PC-3 (cell line): ENCODE measurements around the gene MANBA. TPM values are rescaled to one million over a fixed set of nuclear protein-coding genes. Genes with fewer than 3 reads are reported as not detected.

ENCODE experiments used
- ATAC-seq: fragments of 200-7000 bp; cut with Tn5 transposase; 2 replicates; pipeline ENCODE4 v1.9.1; 2020; ENCODE audit warnings: mild to moderate bottlenecking, moderate library complexity
- BruUV-seq: library from RNA; stranded (reverse); fragments of 400-500 nt; replicated peaks from 2 replicates; lab custom pipeline; 2021; lab: Mats Ljungman, UMichigan
- CTCF ChIA-PET: fragments of 300-600 bp; sonication (Branson Sonifier 250); formaldehyde crosslinking; loops from one replicate; lab custom pipeline; 2022; ENCODE audit warnings: antibody characterized with exemption; lab: Charles Lee
- POLR2A ChIA-PET: fragments of 300-600 bp; sonication (Branson Sonifier 250); formaldehyde crosslinking; loops from one replicate; lab custom pipeline; 2022; ENCODE audit warnings: antibody characterized with exemption; ENCODE audit not compliant: unreplicated experiment; lab: Charles Lee
- DNase-seq: peaks from one replicate; pipeline ENCODE4 v3.0.0-alpha.2; 2015
- H2AFZ ChIP-seq: fragments of 300-600 bp; sonication (generic); 2 replicates; pipeline ENCODE4 v1.6.0; 2016; ENCODE audit warnings: antibody characterized with exemption, low read length
- H3F3A ChIP-seq: fragments of 300-600 bp; sonication (generic); one replicate; pipeline ENCODE4 v1.6.0; 2017; ENCODE audit warnings: antibody characterized with exemption, low read length, control low read depth, mild to moderate bottlenecking; ENCODE audit not compliant: unreplicated experiment
- H3K27ac ChIP-seq: fragments of 300-600 bp; sonication (generic); 2 replicates; pipeline ENCODE4 v1.5.1; 2016; ENCODE audit warnings: mild to moderate bottlenecking, low read length
- H3K27me3 ChIP-seq: fragments of 300-600 bp; sonication (generic); 2 replicates; pipeline ENCODE4 v1.6.1; 2016; ENCODE audit warnings: low read length, mixed read lengths
- H3K36me3 ChIP-seq: fragments of 300-600 bp; sonication (generic); 2 replicates; pipeline ENCODE4 v1.6.1; 2016; ENCODE audit warnings: low read depth, mixed run types, low read length, mixed read lengths
- H3K4me1 ChIP-seq: fragments of 300-600 bp; sonication (generic); 2 replicates; pipeline ENCODE4 v1.5.1; 2016; ENCODE audit warnings: low read length; ENCODE audit not compliant: insufficient read depth
- H3K4me2 ChIP-seq: fragments of 300-600 bp; sonication (generic); 2 replicates; pipeline ENCODE4 v1.6.0; 2016; ENCODE audit warnings: low read length
- H3K4me3 ChIP-seq: fragments of 300-600 bp; sonication (generic); 2 replicates; pipeline ENCODE4 v1.5.1; 2016; ENCODE audit warnings: mild to moderate bottlenecking, low read length, mixed read lengths
- H3K79me2 ChIP-seq: fragments of 300-600 bp; sonication (generic); 2 replicates; pipeline ENCODE4 v1.6.1; 2017; ENCODE audit warnings: low read length, mixed read lengths
- H3K9ac ChIP-seq: fragments of 300-600 bp; sonication (generic); 2 replicates; pipeline ENCODE4 v1.6.0; 2016; ENCODE audit warnings: mild to moderate bottlenecking, low read length
- H3K9me2 ChIP-seq: fragments of 300-600 bp; sonication (generic); replicated peaks from 2 replicates; pipeline ENCODE4 v1.6.1; 2016; ENCODE audit warnings: mixed run types, low read length, mixed read lengths
- H3K9me3 ChIP-seq: fragments of 300-600 bp; sonication (generic); 2 replicates; pipeline ENCODE4 v1.6.1; 2016; ENCODE audit warnings: low read length, mixed read lengths
- H4K20me1 ChIP-seq: fragments of 300-600 bp; sonication (generic); 2 replicates; pipeline ENCODE4 v1.6.1; 2016; ENCODE audit warnings: low read length, mixed read lengths
- CTCF ChIP-seq: fragments of 300-600 bp; sonication (generic); conservative IDR thresholded peaks from 2 replicates; pipeline ENCODE4 v1.5.1; 2017; ENCODE audit warnings: antibody characterized with exemption, low read depth, mild to moderate bottlenecking, low read length
- EZH2 ChIP-seq: fragments of 300-600 bp; sonication (generic); IDR thresholded peaks from one replicate; pipeline ENCODE4 v1.6.1; 2017; ENCODE audit warnings: antibody characterized with exemption, mild to moderate bottlenecking, low read length; ENCODE audit not compliant: unreplicated experiment
- EZH2phosphoT487 ChIP-seq: fragments of 300-600 bp; sonication (generic); IDR thresholded peaks from 2 replicates; pipeline ENCODE4 v1.6.1; 2018; ENCODE audit warnings: mild to moderate bottlenecking, antibody characterized with exemption, low read length, borderline replicate concordance
- intact Hi-C: fragments of 100-400 bp; cut with micrococcal nuclease; formaldehyde crosslinking; loops from 2 replicates; pipeline ENCODE4 v1.9.0; 2023
- total RNA-seq: library from RNA; depleted of rRNA; stranded (reverse); fragments of >200 nt; gene quantifications from 2 replicates; pipeline ENCODE4 v1.2.3, GENCODE V29; 2014; rRNA removed

Gene MANBA
- total RNA-seq, 1 experiment from 2014 or later, result 20.9 TPM

- ChIA-PET CTCF (no interaction called here), POLR2A (no interaction called here)
- BruUV-seq, result no TSS peak
- Histone ChIP-seq H3K36me3 (peaks cover 23% of the 10 kb centered on the region; the same call in 1 of the 2 replicates), H2AFZ (no peak overlapping the region), H3K4me1 (peaks cover 17% of the 10 kb centered on the region), H3K79me2 (no peaks in the 10 kb centered on the region), H3K27ac (no peak overlapping the region), H3K9me3 (no peaks in the 10 kb centered on the region), H3F3A (no peaks in the 10 kb centered on the region), H3K27me3 (no peaks in the 10 kb centered on the region), H4K20me1 (no peaks in the 10 kb centered on the region), H3K4me2 (no peak overlapping the region), H3K4me3 (no peak overlapping the region), H3K9ac (no peak overlapping the region), H3K9me2 (no peaks in the 10 kb centered on the region)
- intact Hi-C loops, result no loop called here
- TF ChIP-seq EZH2, result no peak
- TF ChIP-seq CTCF, result no peak
- TF ChIP-seq EZH2phosphoT487, result no peak
- no peak for DNase-seq
- ATAC-seq, result no peak
Observed at GRCh38 chr4:102584091-102584490, 176.7 kb downstream of the MANBA start.

Other genes with a start within 250 kb of the MANBA start
- 342 and 435 TPM in 2 replicates for gene UBE2D3, start 66.6 kb upstream of the MANBA start, total RNA-seq
- 30.9 and 36.9 TPM in 2 replicates for gene CISD2, start 108.0 kb upstream of the MANBA start, total RNA-seq